Right lung (tissue), 5 donors: ENCODE data around the gene NOS3. TPM values are rescaled to one million over a fixed set of nuclear protein-coding genes. Genes with fewer than 3 reads are reported as not detected.
A peak's percentile ranks its signal among the peaks of the same experiment; 100 is the strongest.

Source experiments
- DNase-seq, 2 donors: peaks; one replicate each; pipeline ENCODE4 v3.0.0-alpha.2; 2013
- polyA plus RNA-seq, 5 donors: library from polyadenylated mRNA; unstranded; fragments of 120-200 nt; gene quantifications; one replicate each; pipeline versions ENCODE4 v1.2.1 to v1.2.3, GENCODE V29; 2013; ENCODE audit warnings: inconsistent platforms in 1 of 5, low replicate concordance in 1 of 5; ENCODE audit not compliant: insufficient read length in 5 of 5, insufficient read depth in 1 of 5

The NOS3 gene
- polyA plus RNA-seq, 5 donors: 5.4 to 11.8 (median 7.5) TPM

DNA sequence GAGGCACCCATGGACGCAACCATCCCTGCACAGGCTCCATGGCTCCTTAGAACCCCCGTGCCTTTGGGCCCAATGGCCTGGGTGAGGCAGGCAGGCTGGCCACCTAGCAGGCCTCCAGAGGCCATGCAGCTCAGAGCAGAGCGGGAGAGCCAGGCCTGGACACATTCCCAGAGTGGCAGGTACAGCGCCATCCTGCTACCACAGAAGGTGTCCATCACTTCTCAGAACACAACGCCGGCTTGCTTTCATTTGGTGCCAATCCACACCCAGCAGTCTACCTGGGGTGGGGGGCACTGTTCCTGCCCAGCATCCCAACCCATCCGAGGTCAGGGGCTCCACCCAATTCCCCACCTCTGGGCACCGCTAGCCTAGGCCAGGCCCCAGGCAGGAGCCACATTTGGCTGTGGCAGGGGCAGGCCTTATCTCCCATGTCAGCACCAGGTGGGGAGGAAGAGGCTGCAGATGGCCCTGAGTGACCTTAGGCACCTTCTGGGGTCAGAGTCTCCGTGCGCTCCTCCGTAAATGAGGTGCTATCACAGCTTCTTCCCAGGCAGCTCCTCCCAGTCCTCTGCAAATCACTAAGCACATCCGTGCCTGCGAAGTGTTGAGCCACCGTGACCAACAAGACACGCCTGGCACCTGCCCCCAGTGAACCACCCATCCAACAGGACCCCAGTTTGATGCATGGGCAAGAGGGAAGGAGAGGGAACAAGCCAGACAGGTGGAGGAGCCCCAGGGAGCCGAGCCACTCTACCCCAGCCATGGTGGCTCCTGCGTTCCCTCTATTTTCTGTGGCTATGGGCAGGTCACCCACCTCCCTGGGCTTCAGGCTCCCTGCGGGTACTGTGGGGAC, 26.9 kb upstream of the NOS3 start:
- no peak for DNase-seq

DNA sequence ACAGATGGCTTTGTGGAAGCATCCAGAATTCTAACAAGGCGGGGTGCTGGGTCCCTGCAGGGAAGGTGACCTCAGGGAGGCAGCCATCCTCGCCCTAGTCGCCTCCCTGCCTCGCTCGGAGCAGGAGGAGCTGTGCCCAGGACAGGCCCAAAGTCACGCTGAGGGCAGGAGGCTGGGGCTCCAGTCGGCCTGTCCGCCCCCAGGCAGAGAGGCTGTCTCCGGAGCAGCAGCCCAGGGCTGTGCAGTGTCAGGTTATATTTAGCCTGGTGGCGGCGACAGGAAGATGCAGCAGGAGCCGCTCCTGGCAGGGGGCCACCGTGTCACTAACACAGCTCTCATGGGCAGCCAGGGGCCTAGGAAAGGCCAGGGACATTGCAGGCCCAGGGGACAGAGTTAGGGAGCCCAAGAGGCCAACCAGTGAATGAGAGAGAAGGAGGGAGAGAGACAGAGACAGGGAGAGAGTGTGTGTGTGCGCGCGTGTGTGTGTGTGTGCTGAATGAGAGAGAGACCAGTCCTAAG, 26.2 kb upstream of the NOS3 start:
- no peak for DNase-seq

DNA sequence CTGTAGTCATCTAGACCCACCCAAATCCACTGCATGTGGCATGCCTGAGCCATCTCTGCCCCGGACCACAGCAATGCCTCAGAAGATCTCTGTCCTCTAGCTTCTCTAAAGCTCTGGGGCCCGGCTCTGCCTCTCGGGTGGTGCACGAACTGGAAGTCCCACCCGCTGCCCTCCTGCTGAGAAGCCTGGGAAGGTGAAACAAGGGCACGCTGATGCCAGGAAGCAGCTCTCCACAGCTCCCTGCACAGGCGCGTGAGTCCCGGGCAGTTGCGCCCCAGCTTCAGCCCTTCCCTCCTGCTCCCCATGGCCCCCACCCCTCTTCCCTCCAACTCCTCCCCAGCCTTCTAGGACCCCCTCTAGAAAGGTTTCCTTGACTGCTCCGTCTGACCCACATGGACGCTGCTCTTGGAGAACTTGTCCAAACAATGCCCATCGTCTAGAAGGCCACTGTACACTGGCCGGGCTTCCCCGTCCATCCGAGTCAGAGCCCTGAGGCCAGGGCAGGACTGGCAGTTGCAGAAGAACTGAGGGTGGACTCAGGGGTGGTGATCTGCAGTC, 25.5 kb upstream of the NOS3 start:
- no peak for DNase-seq

DNA sequence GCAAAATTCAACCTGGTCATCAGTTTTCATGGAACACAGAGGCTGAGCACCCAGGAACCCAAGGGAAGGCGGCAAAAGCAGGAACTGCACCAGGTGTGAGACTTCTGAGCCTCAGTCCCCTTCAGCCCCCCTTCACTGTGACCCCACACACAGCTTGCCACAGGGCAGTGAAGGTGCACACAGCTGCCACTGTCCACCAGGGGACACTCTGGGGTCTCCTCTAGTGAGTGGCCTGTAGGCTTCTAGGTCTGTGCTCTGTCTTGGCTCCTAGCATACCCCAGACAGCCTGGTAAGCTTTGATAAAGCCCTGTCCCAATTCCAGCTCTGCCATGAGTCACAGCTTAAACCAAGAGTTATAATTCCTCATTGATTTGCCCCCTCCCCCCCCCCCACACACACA, 24.8 kb upstream of the NOS3 start:
- no peak for DNase-seq

DNA sequence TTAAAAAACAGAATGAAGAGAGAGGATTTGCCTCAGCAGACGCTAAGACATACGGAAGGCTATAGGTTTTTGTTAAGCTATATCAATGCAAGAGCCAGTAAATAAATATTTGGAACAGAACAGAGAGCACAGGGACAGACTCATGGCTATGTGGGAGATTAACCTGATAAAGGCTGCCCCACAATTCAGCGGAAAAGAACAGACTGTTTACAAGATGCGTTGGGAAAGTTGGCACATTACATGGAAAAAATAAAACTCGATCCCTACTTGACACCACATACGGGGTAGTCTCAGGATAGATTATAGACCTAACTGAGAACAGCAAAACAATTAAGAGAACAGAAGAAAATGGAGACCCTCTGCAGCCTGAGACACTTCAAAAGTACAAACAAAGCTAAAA, 23.5 kb upstream of the NOS3 start:
- no peak for DNase-seq

DNA sequence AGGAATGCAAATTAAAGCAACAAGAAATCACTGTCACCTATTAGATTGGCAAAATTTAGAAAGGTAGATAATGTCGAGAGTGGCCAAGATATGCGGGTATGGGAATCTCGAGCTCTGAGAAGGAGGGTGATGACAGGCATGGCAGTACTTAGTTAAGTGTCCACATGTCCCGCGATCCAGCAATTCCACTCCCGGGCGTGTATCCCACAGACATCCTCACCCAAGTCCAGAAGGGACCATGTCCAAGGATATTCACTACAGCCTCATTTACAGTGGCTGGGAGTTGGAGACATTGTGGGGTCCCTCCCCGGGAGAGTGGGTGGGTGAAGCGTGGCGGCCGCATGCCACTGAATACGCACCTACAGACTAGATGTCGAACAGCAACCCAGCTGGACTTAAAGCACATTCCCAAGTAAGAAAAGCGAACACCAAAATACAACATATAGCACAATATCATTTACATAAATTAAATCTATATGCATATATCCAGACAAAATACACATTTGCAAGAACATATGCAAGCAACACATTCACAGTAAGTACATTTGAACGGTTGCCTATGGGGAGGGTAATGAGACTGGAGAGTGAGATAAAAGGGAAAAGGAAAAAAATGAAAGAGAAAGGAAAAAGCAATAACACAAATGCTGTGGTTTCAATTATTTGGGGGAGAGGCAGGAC, 22.6 kb upstream of the NOS3 start:
- DNase-seq: no peak

DNA sequence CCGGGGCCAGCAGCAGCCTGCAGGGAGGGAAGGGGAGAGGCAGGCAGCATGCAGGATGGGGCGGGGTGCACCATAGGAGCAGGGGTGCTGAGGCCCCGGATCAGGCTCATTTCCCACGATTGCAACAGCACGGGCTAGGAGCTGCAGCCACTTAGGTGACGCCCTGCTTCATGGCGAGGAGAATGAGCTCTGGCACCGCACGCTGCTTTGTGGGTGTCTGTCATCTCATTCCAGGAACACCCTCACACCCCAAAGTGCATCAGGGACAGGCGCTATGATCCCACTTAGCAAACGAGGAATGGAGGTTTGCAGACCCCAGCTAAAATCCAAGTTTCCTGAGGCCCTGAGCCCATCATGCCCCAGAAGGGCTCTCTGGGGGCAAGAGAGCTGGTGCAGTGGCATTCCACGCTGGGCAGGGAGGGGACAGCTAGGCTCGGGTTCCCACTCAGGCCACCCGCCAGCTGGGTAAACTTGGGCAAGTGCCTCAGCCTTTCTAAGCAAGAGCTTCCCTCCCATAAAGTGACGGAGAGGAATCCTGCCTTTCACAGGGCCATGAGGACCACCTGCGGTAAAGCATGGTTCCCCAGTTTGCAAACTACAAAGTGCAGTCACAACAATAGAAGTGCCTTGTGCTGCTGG, 22.0 kb upstream of the NOS3 start:
- DNase-seq: no peak

DNA sequence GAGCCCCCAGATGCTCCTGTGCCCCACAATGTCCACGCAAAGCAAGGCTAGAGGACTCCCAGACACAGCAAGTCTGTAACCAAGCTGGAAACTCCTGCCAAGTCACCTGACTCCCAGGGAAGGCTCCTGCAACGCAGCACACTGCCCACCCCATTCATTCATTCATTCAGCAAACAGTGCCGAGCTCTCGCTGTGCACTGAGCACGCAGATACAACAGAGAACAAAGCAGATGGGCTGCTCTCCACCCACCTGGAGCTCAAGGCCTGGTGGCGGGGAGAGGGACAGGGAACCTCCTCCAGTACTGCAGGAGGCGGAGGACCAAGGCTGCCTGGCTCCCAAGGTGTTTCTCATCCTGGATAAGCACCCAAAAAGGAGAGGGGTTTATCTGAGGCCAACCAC, 21.3 kb upstream of the NOS3 start:
- no peak for DNase-seq

DNA sequence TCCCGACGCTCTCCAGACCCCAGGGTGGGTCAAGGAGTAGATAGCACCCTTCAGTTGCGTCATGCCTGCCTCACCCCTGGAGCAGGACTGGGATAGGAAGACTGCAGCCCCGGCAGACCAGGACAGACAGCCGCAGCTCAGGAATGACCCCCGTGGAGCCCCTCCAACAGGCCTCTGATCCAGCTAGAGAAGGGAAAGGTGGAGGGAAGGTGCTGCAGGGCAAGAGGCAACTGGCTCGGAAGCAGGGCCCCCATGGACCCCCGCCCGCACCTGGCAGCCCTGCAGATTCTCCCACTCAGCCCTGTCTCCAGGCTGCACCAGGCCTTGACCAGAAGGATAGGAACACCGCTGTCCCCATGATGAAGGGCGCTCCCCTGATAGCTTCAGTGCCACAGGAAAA, 20.4 kb upstream of the NOS3 start:
- no peak for DNase-seq

DNA sequence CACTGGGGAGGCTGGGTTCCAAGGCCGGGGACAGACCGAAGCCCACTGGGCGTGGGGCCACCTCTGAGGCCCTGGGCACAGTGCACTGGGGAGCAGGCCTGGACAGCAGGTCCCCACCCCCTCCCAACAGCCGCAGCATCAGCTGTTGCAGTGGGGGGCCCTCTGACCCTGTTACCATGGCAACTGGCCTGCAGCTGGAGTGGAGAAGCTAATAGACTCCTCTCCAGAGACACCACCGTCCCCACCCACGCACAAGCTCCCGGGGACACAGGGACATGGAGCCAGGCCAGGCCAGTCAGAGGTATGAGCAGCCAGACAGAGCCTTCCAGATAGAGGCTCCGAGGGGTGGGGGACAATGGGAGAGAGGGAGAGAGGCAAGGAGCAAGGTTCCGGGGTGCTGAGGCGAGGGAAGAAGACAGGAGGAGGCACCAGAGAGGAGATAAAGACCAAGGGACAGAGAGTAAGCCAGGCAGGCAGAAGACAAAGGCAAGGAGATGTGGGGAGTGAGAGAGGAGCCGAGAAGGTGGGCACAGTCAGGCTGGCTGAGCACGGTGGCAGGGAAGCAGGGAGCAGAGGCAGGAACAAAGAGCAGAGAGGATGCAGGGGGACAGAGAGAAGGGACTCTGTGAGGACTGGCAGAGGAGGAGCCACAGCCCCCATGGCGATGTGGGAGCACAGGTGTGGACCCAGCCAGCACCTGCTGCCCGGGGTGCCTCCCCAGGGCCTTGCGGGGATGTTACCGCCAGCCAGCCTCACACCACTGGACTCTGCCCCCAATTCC, 19.4 kb upstream of the NOS3 start:
- DNase-seq: no peak

DNA sequence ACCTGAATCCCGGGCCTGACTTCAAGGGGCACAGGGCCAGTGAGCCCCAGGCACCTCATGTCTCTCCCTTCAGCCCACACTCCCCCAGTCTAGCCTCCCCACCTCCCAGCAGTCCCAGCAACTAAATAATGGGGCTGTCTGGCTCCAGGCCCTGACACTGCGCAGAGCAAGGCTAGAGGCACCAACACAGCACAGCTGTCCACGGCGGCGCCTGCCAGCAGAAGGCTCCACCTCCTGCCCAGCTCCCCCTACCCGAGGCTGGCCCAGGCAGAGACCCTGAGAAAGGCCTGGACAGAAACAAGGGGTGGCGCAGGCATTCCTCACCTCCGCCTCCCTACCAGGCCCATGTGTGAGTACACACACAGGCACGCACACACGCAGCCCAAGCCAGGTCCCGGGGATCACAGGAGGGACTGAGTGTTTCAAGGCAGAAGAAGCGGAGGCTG, 18.8 kb upstream of the NOS3 start:
- peak; percentile 71 to 83 for DNase-seq

DNA sequence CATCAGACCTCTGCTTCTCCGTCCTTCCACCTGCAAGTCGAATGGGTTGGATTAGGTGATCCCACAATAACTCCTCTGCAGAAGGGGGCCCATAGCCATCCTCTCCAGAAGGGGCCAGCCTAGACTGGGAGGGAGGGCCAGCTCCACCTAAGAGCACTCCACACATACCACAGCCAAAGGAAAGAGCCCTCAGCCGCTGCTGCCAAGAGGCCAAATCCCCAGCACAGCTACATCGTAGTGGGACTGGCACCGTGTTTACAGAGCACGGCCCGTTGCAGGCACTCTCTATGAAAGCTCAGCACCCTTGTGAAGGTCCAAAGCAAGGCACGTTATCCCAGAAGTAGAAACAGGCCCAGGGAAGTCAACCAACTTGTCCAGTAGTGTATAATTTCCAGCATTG, 18.1 kb upstream of the NOS3 start:
- no peak for DNase-seq

DNA sequence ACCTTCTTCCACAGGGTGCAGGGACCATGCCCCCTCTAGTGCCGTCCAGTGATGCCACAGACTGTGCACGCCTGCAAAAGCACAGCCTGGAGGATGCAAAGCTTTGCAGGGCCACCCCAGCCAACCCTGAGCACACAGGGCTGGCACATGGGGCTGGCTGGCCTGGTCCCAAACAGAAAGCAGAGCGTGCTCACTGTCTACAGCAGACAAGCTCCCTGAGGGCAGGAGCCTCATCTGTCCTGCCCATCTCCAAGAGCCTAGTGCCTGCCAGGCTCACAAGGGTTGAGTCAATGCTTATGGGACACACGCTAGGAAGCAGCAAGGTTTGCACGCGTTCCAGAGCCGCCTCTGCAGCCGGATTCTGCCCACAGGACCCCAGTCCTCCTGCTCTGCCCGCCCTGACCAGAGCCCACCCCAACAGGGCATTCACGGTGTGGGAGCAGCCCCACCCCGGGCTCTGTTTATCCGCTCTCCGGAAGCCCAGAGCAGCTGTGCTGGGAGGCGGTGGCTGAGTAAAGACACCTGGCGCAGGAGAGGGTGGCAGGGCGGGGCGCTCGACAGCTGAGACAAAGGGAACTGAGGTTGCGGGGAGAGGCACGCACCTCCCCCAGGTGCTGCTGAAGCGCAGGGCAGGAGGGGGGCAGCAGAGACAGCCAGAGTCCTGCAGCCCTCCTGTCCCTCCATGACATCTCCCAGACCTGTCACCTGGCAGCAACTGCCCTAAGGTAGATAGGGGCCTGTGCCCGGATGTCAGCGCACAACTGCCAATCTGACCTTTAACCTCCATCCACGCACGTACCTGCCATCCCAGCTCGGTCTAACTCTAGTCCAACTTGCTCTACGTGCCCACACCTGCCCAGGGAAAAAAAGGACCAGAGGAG, 17.0 kb upstream of the NOS3 start:
- no peak for DNase-seq

DNA sequence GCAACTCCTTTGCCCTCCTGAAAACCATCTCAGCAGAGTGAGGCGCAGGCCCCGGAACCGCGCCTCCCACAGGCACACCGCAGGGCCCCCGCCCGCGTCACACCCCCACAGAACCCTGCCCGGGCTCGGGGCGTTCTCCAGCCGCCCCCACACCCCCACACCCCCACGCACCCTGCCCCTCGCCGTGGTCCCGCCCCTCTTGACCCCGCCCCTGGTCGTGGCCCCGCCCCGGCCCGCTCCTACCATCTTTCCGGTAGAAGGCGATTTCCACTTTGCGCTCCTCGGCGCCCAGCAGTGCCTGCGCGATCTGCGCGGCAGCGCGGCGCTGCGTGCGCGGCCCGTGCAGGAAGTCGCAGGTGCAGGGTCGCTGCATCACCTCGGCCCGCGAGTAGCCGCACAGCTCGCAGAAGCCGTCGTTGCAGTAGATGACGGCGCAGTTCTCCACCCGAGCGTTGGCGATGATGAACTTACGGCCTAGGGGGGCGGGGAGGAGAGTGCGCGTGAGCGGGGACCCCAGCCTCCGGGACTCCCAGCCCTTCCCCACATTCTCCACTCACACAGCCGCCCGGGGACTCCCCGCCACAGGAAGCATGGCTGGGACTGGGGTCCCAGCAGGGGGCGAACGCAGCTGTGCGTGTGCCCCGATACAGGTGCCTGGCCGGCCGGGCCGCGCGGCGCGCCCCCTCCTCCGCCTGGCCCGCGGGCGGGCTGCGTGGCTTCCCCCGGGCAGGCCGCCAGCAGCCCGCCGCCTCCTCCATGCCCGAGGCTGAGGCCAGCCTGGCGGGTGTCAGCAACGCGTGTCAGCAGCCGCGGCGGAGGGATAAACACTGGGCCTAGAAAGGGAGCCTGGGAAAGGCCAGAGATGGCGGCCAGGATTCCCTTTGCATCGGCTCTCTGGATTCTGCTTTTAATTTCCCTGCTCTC, 16.1 kb upstream of the NOS3 start:
- no peak for DNase-seq

DNA sequence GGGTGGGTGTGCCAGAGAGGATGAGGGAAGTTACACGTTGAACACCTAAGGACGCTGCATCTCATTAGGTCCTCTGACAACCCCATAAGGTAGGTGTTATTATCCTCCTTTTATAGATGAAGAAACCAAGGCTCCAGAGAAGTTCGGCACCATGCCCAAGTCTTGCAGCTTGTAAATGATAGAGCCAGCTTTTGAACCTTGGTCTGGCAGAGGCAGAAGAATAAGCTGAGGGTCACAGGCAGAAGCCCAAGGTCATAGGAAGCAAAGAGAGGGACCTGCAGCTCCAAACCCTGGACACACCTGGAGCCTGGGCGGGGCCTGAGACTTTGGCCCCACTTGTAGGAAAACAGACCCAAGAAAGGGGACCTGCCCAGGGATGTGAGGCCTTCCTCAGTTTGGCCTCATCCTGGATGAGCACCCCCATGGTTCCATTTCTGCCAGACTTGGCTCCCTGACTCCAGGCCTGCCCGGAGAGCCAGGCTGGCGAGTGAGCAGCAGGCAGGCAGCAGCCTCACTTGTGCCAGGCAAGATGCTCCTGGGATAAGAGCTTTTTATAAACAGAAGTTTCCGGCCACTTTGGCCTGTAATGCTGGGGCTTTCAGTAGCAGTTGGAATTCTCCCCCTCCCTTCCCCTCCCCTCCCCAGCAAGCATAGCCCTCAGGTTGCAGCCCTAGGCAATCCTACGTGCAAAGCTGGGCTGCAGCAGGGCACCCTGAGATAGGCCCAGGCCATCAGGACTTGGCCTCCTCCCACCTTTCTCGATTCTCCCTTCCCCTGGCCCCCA, 15.1 kb upstream of the NOS3 start:
- no peak for DNase-seq

DNA sequence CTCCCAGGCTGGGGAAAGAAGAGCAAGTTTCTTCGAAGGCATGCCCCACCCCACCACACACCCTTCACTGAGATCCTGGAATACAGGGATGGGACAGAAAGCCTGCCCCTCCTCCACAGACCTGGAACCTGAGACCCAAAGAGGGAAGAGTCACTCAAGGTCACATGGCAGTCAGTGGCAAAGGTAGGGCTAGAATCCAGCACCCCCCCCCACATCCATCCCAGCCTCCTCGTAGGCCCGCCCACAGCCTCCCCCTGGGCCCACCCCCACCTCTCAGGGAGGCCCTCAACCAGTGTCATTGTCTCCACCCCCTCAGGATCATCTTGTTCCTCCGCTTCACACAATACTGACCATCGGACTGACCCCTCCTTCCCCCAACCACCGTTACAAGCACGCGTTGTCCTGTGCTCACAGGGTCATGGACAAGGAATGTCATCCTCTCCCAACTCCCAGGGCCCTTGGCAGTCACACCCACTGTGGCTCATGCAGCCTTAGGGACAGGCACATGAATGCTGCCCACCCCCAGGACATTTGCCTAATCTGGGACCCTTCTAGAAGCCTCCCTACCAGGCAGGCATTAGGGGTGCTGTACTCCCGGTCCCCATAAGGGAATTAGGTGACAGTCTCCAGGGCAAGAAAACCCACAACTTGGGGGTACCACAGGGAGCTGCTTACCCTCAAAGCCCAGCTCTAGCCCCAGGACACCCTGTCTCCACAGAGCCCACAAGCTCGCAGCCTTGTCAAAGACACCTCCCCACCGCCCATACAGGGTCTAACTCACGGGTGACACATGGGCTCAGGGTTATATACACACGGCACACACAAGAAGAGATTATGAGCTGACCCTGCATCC, 14.1 kb upstream of the NOS3 start:
- DNase-seq: no peak

DNA sequence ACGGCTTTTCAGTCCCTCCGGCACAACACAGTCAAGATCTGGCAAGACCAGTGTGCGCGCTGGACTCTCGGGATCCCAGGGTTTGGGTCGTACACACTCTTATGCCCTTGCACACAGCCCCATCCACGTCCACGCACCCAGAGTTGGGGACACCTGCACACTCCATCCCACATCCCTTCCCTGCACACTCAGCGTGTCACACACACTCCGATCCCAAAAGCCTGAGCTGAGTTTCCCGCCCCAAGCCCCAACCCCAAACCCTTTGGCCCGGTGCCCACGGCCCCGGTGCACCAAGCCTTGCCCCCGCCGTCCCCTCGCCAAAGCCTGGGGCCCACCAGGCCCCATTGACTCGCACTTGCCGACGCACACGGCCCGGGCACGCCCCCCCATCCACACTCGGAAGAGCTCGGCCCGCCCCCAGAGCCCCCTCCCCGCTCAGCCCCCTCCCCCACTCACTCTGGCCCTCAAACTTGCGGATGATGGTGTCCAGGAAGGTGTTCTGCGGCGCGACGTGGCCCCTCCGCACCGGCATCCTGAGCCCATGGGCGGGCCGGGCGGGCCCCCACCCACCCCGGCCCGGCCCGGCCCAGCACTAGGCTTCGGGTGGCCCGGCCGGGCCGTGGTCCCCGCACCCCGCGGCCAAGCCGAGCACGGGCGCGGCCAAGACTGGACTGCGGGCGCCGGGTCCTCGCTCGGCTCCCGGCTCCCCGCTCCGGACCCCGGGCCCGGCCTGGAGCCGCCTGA, 13.3 kb upstream of the NOS3 start:
- no peak for DNase-seq
